HepG2 (cell line): Measurements from ENCODE around the gene CELSR3. TPM values are rescaled to one million over a fixed set of nuclear protein-coding genes. Genes with fewer than 3 reads are reported as not detected.

Experiments
- BCL6 ChIP-seq: IDR thresholded peaks from 2 replicates; pipeline ENCODE4 v1.6.1; 2016; ENCODE audit warnings: missing genetic modification reagents, missing compliant biosample characterization
- EED ChIP-seq: sonication (generic); formaldehyde crosslinking; IDR thresholded peaks from 2 replicates; pipeline ENCODE4 v1.5.0; 2020; ENCODE audit warnings: mild to moderate bottlenecking, missing genetic modification reagents
- HNRNPUL1 ChIP-seq: fragments of 200-400 bp; formaldehyde crosslinking; IDR thresholded peaks from 2 replicates; pipeline ENCODE4 v1.6.1; 2017; ENCODE audit warnings: low read depth, mild to moderate bottlenecking, low read length, moderate library complexity
- ISX ChIP-seq: sonication (generic); formaldehyde crosslinking; conservative IDR thresholded peaks from 2 replicates; pipeline ENCODE4 v1.5.0; 2020; ENCODE audit warnings: missing genetic modification reagents
- NKX3-1 ChIP-seq: sonication (generic); formaldehyde crosslinking; IDR thresholded peaks from 2 replicates; pipeline ENCODE4 v1.5.0; 2020; ENCODE audit warnings: missing genetic modification reagents
- NR2F1 ChIP-seq, 2 experiments: fragments of 450-650 bp in 1 of 2; formaldehyde crosslinking in 1 of 2; IDR thresholded peaks; 2 replicates each; pipeline versions ENCODE4 v1.5.0 to v1.6.1; 2016 to 2020; ENCODE audit warnings: mild to moderate bottlenecking in 1 of 2, missing compliant biosample characterization in 1 of 2, missing genetic modification reagents in 1 of 2, moderate library complexity in 1 of 2
- PAX8 ChIP-seq: sonication (generic); formaldehyde crosslinking; IDR thresholded peaks from 2 replicates; pipeline ENCODE4 v1.8.0; 2022; ENCODE audit warnings: mild to moderate bottlenecking, missing genetic modification reagents, borderline replicate concordance
- ZFAT ChIP-seq: sonication (generic); formaldehyde crosslinking; conservative IDR thresholded peaks from 2 replicates; pipeline ENCODE4 v1.8.1; 2023; ENCODE audit warnings: missing genetic modification reagents, inconsistent platforms
- ZNF337 ChIP-seq: sonication (generic); formaldehyde crosslinking; IDR thresholded peaks from 2 replicates; pipeline ENCODE4 v1.5.1; 2020; ENCODE audit warnings: missing genetic modification reagents, low read depth, mild to moderate bottlenecking, borderline replicate concordance
- ZNF773 ChIP-seq: sonication (generic); formaldehyde crosslinking; IDR thresholded peaks from 2 replicates; pipeline ENCODE4 v1.4.0; 2020; ENCODE audit warnings: missing genetic modification reagents, borderline replicate concordance
- ZNF775 ChIP-seq: sonication (generic); formaldehyde crosslinking; IDR thresholded peaks from 2 replicates; pipeline ENCODE4 v1.4.0; 2020; ENCODE audit warnings: missing genetic modification reagents, mild to moderate bottlenecking, moderate library complexity, borderline replicate concordance
- polyA plus RNA-seq, 8 experiments: library from polyadenylated mRNA; depleted of rRNA in 3 of 8; stranded (reverse) in 7 of 8; unstranded in 1 of 8; fragments of >200 nt; fragmentation: Illumina TruSeq in 4 of 8; extraction: Trizol in 4 of 8; gene quantifications; 2 replicates each; pipeline versions ENCODE4 v1.2.1 to v1.2.3, GENCODE V29; 2011 to 2016; ENCODE audit warnings: low read depth in 4 of 8, missing spikeins in 1 of 8, mixed read lengths in 1 of 8; ENCODE audit not compliant: insufficient read depth in 1 of 8
- total RNA-seq, 5 experiments: library from RNA; depleted of rRNA; stranded (reverse); fragments of >200 nt; fragmentation: Illumina TruSeq; extraction: Trizol; gene quantifications; 2 replicates each; pipeline ENCODE4 v1.2.3, GENCODE V29; 2016; ENCODE audit warnings: low read depth in 1 of 5
- TF ChIP-seq, protein P1 (sequence below): sonication (generic); formaldehyde crosslinking; IDR thresholded peaks from 2 replicates; pipeline ENCODE4 v1.5.0; 2020; ENCODE audit warnings: mild to moderate bottlenecking, missing genetic modification reagents
- TF ChIP-seq, protein P2 (sequence below): sonication (generic); formaldehyde crosslinking; IDR thresholded peaks from 2 replicates; pipeline ENCODE4 v1.4.0; 2020; ENCODE audit warnings: missing genetic modification reagents, borderline replicate concordance
- TF ChIP-seq, protein P3 (sequence below): sonication (generic); formaldehyde crosslinking; IDR thresholded peaks from 2 replicates; pipeline ENCODE4 v1.4.0; 2020; ENCODE audit warnings: mild to moderate bottlenecking, missing genetic modification reagents
- TF ChIP-seq, protein P4 (sequence below): IDR thresholded peaks from 2 replicates; pipeline ENCODE4 v1.4.0; 2020; ENCODE audit warnings: mild to moderate bottlenecking, missing genetic modification reagents
- TF ChIP-seq, protein P5 (sequence below): IDR thresholded peaks from 2 replicates; pipeline ENCODE4 v1.6.1; 2016; ENCODE audit warnings: mild to moderate bottlenecking, missing biosample characterization, missing genetic modification reagents

CELSR3 gene
- total and polyA plus RNA-seq, 2 of the 13 experiments (the other 11 are each of a cell fraction or from before 2014, with no cell fraction given): 5.4 to 6.7 TPM

DNA sequence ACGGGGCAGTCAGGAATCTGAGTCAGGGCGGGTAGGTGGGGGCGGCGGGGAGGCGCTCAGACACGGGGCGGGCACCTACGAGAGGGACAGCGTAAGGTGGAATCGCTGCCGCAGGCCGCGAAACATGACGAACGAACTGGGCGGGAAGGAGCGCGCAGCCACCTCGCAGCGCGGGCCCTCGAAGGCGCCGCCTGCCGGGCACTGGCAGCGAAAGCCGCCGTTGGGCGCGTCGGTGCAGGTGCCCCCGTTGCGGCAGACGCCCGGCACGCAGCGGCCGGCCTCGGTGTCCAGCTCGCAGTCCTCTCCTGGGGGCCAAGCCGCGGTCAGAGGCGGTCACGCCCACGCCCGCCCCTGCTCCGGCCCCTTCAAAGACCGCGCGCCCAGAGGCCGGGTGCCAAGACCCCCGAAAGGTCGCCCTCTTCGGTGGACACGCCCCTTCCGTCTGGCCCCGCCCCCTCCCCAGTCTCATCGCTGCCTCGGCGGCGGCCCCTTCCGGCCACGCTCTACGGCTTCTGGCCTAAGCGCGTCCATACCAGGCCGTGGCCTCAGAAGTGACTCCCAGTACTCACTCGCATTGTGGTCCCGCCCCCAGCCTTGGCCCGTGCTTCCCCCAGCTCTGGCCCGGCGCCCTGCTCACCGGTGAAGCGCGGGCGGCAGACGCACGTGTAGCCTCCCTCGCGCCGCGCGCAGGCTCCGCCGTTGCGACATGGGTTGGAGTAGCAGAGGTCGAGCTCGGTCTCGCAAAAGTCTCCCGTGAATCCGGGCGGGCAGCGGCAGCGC lies 6.4 kb downstream of the CELSR3 start (continued):
- TF ChIP-seq ZNF775 (CRISPR knock-in tag): no peak
- TF ChIP-seq, protein P1, sequence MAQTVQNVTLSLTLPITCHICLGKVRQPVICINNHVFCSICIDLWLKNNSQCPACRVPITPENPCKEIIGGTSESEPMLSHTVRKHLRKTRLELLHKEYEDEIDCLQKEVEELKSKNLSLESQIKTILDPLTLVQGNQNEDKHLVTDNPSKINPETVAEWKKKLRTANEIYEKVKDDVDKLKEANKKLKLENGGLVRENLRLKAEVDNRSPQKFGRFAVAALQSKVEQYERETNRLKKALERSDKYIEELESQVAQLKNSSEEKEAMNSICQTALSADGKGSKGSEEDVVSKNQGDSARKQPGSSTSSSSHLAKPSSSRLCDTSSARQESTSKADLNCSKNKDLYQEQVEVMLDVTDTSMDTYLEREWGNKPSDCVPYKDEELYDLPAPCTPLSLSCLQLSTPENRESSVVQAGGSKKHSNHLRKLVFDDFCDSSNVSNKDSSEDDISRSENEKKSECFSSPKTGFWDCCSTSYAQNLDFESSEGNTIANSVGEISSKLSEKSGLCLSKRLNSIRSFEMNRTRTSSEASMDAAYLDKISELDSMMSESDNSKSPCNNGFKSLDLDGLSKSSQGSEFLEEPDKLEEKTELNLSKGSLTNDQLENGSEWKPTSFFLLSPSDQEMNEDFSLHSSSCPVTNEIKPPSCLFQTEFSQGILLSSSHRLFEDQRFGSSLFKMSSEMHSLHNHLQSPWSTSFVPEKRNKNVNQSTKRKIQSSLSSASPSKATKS (CRISPR knock-in tag): no peak
- TF ChIP-seq, protein P2, sequence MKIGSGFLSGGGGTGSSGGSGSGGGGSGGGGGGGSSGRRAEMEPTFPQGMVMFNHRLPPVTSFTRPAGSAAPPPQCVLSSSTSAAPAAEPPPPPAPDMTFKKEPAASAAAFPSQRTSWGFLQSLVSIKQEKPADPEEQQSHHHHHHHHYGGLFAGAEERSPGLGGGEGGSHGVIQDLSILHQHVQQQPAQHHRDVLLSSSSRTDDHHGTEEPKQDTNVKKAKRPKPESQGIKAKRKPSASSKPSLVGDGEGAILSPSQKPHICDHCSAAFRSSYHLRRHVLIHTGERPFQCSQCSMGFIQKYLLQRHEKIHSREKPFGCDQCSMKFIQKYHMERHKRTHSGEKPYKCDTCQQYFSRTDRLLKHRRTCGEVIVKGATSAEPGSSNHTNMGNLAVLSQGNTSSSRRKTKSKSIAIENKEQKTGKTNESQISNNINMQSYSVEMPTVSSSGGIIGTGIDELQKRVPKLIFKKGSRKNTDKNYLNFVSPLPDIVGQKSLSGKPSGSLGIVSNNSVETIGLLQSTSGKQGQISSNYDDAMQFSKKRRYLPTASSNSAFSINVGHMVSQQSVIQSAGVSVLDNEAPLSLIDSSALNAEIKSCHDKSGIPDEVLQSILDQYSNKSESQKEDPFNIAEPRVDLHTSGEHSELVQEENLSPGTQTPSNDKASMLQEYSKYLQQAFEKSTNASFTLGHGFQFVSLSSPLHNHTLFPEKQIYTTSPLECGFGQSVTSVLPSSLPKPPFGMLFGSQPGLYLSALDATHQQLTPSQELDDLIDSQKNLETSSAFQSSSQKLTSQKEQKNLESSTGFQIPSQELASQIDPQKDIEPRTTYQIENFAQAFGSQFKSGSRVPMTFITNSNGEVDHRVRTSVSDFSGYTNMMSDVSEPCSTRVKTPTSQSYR (CRISPR knock-in tag): no peak
- TF ChIP-seq ZNF337 (CRISPR knock-in tag): no peak
- no peak for TF ChIP-seq EED (CRISPR knock-in tag)
- TF ChIP-seq, protein P3, sequence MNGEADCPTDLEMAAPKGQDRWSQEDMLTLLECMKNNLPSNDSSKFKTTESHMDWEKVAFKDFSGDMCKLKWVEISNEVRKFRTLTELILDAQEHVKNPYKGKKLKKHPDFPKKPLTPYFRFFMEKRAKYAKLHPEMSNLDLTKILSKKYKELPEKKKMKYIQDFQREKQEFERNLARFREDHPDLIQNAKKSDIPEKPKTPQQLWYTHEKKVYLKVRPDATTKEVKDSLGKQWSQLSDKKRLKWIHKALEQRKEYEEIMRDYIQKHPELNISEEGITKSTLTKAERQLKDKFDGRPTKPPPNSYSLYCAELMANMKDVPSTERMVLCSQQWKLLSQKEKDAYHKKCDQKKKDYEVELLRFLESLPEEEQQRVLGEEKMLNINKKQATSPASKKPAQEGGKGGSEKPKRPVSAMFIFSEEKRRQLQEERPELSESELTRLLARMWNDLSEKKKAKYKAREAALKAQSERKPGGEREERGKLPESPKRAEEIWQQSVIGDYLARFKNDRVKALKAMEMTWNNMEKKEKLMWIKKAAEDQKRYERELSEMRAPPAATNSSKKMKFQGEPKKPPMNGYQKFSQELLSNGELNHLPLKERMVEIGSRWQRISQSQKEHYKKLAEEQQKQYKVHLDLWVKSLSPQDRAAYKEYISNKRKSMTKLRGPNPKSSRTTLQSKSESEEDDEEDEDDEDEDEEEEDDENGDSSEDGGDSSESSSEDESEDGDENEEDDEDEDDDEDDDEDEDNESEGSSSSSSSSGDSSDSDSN (CRISPR knock-in tag): peak; percentile 41; the same call in 1 of the 2 replicates
- TF ChIP-seq, protein P4, sequence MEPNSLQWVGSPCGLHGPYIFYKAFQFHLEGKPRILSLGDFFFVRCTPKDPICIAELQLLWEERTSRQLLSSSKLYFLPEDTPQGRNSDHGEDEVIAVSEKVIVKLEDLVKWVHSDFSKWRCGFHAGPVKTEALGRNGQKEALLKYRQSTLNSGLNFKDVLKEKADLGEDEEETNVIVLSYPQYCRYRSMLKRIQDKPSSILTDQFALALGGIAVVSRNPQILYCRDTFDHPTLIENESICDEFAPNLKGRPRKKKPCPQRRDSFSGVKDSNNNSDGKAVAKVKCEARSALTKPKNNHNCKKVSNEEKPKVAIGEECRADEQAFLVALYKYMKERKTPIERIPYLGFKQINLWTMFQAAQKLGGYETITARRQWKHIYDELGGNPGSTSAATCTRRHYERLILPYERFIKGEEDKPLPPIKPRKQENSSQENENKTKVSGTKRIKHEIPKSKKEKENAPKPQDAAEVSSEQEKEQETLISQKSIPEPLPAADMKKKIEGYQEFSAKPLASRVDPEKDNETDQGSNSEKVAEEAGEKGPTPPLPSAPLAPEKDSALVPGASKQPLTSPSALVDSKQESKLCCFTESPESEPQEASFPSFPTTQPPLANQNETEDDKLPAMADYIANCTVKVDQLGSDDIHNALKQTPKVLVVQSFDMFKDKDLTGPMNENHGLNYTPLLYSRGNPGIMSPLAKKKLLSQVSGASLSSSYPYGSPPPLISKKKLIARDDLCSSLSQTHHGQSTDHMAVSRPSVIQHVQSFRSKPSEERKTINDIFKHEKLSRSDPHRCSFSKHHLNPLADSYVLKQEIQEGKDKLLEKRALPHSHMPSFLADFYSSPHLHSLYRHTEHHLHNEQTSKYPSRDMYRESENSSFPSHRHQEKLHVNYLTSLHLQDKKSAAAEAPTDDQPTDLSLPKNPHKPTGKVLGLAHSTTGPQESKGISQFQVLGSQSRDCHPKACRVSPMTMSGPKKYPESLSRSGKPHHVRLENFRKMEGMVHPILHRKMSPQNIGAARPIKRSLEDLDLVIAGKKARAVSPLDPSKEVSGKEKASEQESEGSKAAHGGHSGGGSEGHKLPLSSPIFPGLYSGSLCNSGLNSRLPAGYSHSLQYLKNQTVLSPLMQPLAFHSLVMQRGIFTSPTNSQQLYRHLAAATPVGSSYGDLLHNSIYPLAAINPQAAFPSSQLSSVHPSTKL (CRISPR knock-in tag): no peak
- no peak for TF ChIP-seq NKX3-1 (CRISPR knock-in tag)
- no peak for TF ChIP-seq ZFAT (CRISPR knock-in tag)
- TF ChIP-seq, protein P5, sequence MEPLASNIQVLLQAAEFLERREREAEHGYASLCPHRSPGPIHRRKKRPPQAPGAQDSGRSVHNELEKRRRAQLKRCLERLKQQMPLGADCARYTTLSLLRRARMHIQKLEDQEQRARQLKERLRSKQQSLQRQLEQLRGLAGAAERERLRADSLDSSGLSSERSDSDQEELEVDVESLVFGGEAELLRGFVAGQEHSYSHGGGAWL (CRISPR knock-in tag): peak; percentile 30; the same call in 1 of the 2 replicates
- TF ChIP-seq BCL6 (CRISPR knock-in tag): no peak
- TF ChIP-seq HNRNPUL1: no peak
- TF ChIP-seq PAX8 (CRISPR knock-in tag): no peak
- TF ChIP-seq ISX: no peak
- peak; percentile 47; the same call in 1 of the 2 replicates for TF ChIP-seq ZNF773
- TF ChIP-seq NR2F1 (CRISPR knock-in tag; IDR thresholded peaks at IDR 0.05): no peak
